ENCODE measurements around the gene RIIAD1. TPM values are rescaled to one million over a fixed set of nuclear protein-coding genes. Genes with fewer than 3 reads are reported as not detected.
"Not testable (repeated sequence)": the region's sequence is repeated elsewhere in the genome, so short reads cannot be mapped to it uniquely, and the experiment has no call there.

Gene RIIAD1
- total RNA-seq, 1 experiment from 2014 or later: not detected

GRCh38 chr1:151729966-151730291 is 8.6 kb downstream of the RIIAD1 start:
- DNase-seq (ENCODE audit: low spot score): no peak
- no peaks in the 10 kb centered on the region for H3K9me3 Mint-ChIP-seq
- peaks cover 10% of the 10 kb centered on the region for H3K27me3 Mint-ChIP-seq (ENCODE audit: low read depth)
- H3K4me3 Mint-ChIP-seq: no peak overlapping the region
- H3K36me3 Mint-ChIP-seq: no peaks in the 10 kb centered on the region
- ATAC-seq: no peak
- H3K27ac Mint-ChIP-seq: no peak overlapping the region
- ChIA-PET POLR2A (no interaction called here), CTCF (interaction anchor here (5.5 kb wide), 1 partner anchor 13 kb away, joined by 44 read pairs; the partner anchor contains the start of gene CELF3)
- no peak for TF ChIP-seq ZNF232 (CRISPR knock-in tag; IDR thresholded peaks at IDR 0.05)
- no peak for TF ChIP-seq OVOL2 (CRISPR knock-in tag; IDR thresholded peaks at IDR 0.05; ENCODE audit: borderline replicate concordance)
- TF ChIP-seq ZBTB43 (CRISPR knock-in tag; IDR thresholded peaks at IDR 0.05): no peak
- no peak for TF ChIP-seq ESRRA (CRISPR knock-in tag; IDR thresholded peaks at IDR 0.05; ENCODE audit: borderline replicate concordance)
- TF ChIP-seq SOX15 (CRISPR knock-in tag; IDR thresholded peaks at IDR 0.05): no peak
- TF ChIP-seq ZNF512 (CRISPR knock-in tag; IDR thresholded peaks at IDR 0.05; ENCODE audit: borderline replicate concordance): no peak
- TF ChIP-seq ZNF219 (CRISPR knock-in tag; IDR thresholded peaks at IDR 0.05; ENCODE audit: borderline replicate concordance): no peak
- no peak for TF ChIP-seq FOXP4 (CRISPR knock-in tag; IDR thresholded peaks at IDR 0.05)
- TF ChIP-seq USF2 (CRISPR knock-in tag; IDR thresholded peaks at IDR 0.05): no peak
- H3K4me1 Mint-ChIP-seq: peaks cover 23% of the 10 kb centered on the region

- peaks cover 17% of the 10 kb centered on the region for H3K9me3 Mint-ChIP-seq
- POLR2A ChIA-PET: no interaction called here
Observed at GRCh38 chr1:151733126-151733525, 11.8 kb downstream of the RIIAD1 start.

GRCh38 chr1:151733995-151734394 is 12.7 kb downstream of the RIIAD1 start:
- CTCF ChIA-PET: interaction anchor here (1.0 to 3.2 kb wide), 10 partner anchors 11 to 248 kb away, joined by 3 to 48 read pairs (median 9); partner anchors contain the start of genes CELF3, MRPL9 and RIIAD1

More at GRCh38 chr1:151733126-151733525, 11.8 kb downstream of the RIIAD1 start:
- TF ChIP-seq ZMAT4 (CRISPR knock-in tag; IDR thresholded peaks at IDR 0.05) (no peak), USF2 (CRISPR knock-in tag; IDR thresholded peaks at IDR 0.05) (no peak), ATF2 (CRISPR knock-in tag; IDR thresholded peaks at IDR 0.05; ENCODE audit: borderline replicate concordance, low read depth) (no peak), RORB (CRISPR knock-in tag; IDR thresholded peaks at IDR 0.05) (no peak), NFATC4 (CRISPR knock-in tag; IDR thresholded peaks at IDR 0.05) (no peak)
- peaks cover 19% of the 10 kb centered on the region for H3K4me1 Mint-ChIP-seq
- ATAC-seq (no peak), DNase-seq (ENCODE audit: low spot score) (no peak)
- H3K4me3 Mint-ChIP-seq: no peak overlapping the region
- no peak overlapping the region for H3K27ac Mint-ChIP-seq
- CTCF ChIA-PET: interaction anchor here (1.0 to 3.2 kb wide), 4 partner anchors 17 to 139 kb away, joined by 5 to 48 read pairs (median 23); partner anchors contain the start of gene CELF3
- peaks cover 3% of the 10 kb centered on the region; the same call in 1 of the 2 replicates for H3K27me3 Mint-ChIP-seq (ENCODE audit: low read depth)
- H3K36me3 Mint-ChIP-seq: peaks cover 17% of the 10 kb centered on the region

More at GRCh38 chr1:151733995-151734394, 12.7 kb downstream of the RIIAD1 start:
- ATAC-seq; H3K4me3 Mint-ChIP-seq; POLR2A ChIA-PET; DNase-seq (ENCODE audit: low spot score); H3K27me3 Mint-ChIP-seq (ENCODE audit: low read depth); H3K27ac Mint-ChIP-seq: not testable (repeated sequence)
- peaks cover 25% of the 10 kb centered on the region for H3K9me3 Mint-ChIP-seq
- peaks cover 19% of the 10 kb centered on the region for H3K36me3 Mint-ChIP-seq
- peaks cover 11% of the 10 kb centered on the region for H3K4me1 Mint-ChIP-seq
